ENCODE measurements around the gene RAB39A.

GRCh38 chr11:107988397-107989158 is 60.3 kb downstream of the RAB39A start:
- TF ChIP-seq MXI1 (conservative IDR thresholded peaks at IDR 0.05; ENCODE audit: poor library complexity, severe bottlenecking) (no peak), EP300 (conservative IDR thresholded peaks at IDR 0.05; ENCODE audit: poor library complexity, severe bottlenecking) (no peak), REST (IDR thresholded peaks at IDR 0.05; ENCODE audit: borderline replicate concordance) (no peak), RAD21 (conservative IDR thresholded peaks at IDR 0.05) (no peak), SMC3 (conservative IDR thresholded peaks at IDR 0.05; ENCODE audit: poor library complexity) (no peak), POLR2AphosphoS5 (IDR thresholded peaks at IDR 0.05) (no peak), EZH2 (IDR thresholded peaks at IDR 0.05; ENCODE audit: borderline replicate concordance, insufficient read depth, low read length, poor library complexity, severe bottlenecking) (no peak), TAF1 (IDR thresholded peaks at IDR 0.05; ENCODE audit: low read depth) (no peak)
- TF ChIP-seq, protein P1, sequence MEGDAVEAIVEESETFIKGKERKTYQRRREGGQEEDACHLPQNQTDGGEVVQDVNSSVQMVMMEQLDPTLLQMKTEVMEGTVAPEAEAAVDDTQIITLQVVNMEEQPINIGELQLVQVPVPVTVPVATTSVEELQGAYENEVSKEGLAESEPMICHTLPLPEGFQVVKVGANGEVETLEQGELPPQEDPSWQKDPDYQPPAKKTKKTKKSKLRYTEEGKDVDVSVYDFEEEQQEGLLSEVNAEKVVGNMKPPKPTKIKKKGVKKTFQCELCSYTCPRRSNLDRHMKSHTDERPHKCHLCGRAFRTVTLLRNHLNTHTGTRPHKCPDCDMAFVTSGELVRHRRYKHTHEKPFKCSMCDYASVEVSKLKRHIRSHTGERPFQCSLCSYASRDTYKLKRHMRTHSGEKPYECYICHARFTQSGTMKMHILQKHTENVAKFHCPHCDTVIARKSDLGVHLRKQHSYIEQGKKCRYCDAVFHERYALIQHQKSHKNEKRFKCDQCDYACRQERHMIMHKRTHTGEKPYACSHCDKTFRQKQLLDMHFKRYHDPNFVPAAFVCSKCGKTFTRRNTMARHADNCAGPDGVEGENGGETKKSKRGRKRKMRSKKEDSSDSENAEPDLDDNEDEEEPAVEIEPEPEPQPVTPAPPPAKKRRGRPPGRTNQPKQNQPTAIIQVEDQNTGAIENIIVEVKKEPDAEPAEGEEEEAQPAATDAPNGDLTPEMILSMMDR (IDR thresholded peaks at IDR 0.05; ENCODE audit: poor library complexity, severe bottlenecking), result no peak

All from neural cell (in vitro differentiated cells).